DND-41 (cell line): ENCODE measurements around the gene MAP2K1.
A peak's percentile ranks its signal among the peaks of the same experiment; 100 is the strongest.

Experiments used
- ATAC-seq: fragments of 200-7000 bp; cut with Tn5 transposase; 3 replicates; pipeline ENCODE4 v1.9.1; 2021; ENCODE audit warnings: low read depth; ENCODE audit not compliant: insufficient read depth
- DNase-seq: peaks from one replicate; pipeline ENCODE4 v3.0.0-alpha.2; 2020
- H2AFZ ChIP-seq: 2 replicates; pipeline ENCODE4 v1.6.0; 2012; ENCODE audit warnings: low read depth, low read length
- H3K27ac ChIP-seq: 2 replicates; pipeline ENCODE4 v1.5.1; 2012; ENCODE audit warnings: low read length, inconsistent platforms
- H3K27me3 ChIP-seq: fragments of 200-600 bp; sonication (generic); 2 replicates; pipeline ENCODE4 v1.6.0; 2012; ENCODE audit warnings: low read length, mild to moderate bottlenecking, inconsistent platforms; ENCODE audit not compliant: insufficient read depth, poor library complexity
- H3K36me3 ChIP-seq: 2 replicates; pipeline ENCODE4 v1.5.1; 2012; ENCODE audit warnings: low read length, inconsistent platforms; ENCODE audit not compliant: insufficient read depth
- H3K4me1 ChIP-seq: 2 replicates; pipeline ENCODE4 v1.5.1; 2012; ENCODE audit warnings: mild to moderate bottlenecking, low read length; ENCODE audit not compliant: insufficient read depth
- H3K4me2 ChIP-seq: 2 replicates; pipeline ENCODE4 v1.6.0; 2012; ENCODE audit warnings: mild to moderate bottlenecking, moderate library complexity, low read length, inconsistent platforms; ENCODE audit not compliant: insufficient read depth
- H3K4me3 ChIP-seq, 2 experiments: fragments of 200-600 bp in 1 of 2; shearing (Covaris generic) in 1 of 2; 2 replicates each; pipeline ENCODE4 v1.5.1; 2012 to 2016; ENCODE audit warnings: inconsistent platforms in 2 of 2, low read length in 2 of 2, mild to moderate bottlenecking in 2 of 2, low read depth in 1 of 2, moderate library complexity in 1 of 2
- H3K79me2 ChIP-seq: 2 replicates; pipeline ENCODE4 v1.6.0; 2012; ENCODE audit warnings: low read length, inconsistent platforms; ENCODE audit not compliant: insufficient read depth
- H3K9ac ChIP-seq: 2 replicates; pipeline ENCODE4 v1.6.0; 2012; ENCODE audit warnings: low read depth, mild to moderate bottlenecking, inconsistent platforms, low read length, moderate library complexity
- H3K9me3 ChIP-seq: 2 replicates; pipeline ENCODE4 v1.5.1; 2012; ENCODE audit warnings: low read length, moderate library complexity, mild to moderate bottlenecking, inconsistent platforms; ENCODE audit not compliant: insufficient read depth, severe bottlenecking
- H4K20me1 ChIP-seq: 2 replicates; pipeline ENCODE4 v1.6.0; 2012; ENCODE audit warnings: low read length; ENCODE audit not compliant: insufficient read depth
- EZH2 ChIP-seq: IDR thresholded peaks from 3 replicates; pipeline ENCODE4 v1.6.1; 2012; ENCODE audit warnings: borderline replicate concordance, low read depth, mild to moderate bottlenecking, moderate library complexity, low read length, inconsistent platforms; ENCODE audit not compliant: severe bottlenecking
- TF ChIP-seq, protein P1 (sequence below): IDR thresholded peaks from 2 replicates; pipeline ENCODE4 v1.5.1; 2012; ENCODE audit warnings: borderline replicate concordance, low read length, moderate library complexity, mild to moderate bottlenecking; ENCODE audit not compliant: poor library complexity, severe bottlenecking; ENCODE audit errors: extremely low read depth

MAP2K1 gene

GRCh38 chr15:66405615-66406014 is 18.9 kb downstream of the MAP2K1 start:
- 0 out of 2 replicates have a peak overlapping the region, but pooled peaks have one; percentile 64 for H3K27ac ChIP-seq
- peaks cover 50% of the 10 kb centered on the region for H4K20me1 ChIP-seq
- peaks cover 100% of the 10 kb centered on the region for H3K4me1 ChIP-seq
- no peak overlapping the region for H2AFZ ChIP-seq
- TF ChIP-seq, protein P1, sequence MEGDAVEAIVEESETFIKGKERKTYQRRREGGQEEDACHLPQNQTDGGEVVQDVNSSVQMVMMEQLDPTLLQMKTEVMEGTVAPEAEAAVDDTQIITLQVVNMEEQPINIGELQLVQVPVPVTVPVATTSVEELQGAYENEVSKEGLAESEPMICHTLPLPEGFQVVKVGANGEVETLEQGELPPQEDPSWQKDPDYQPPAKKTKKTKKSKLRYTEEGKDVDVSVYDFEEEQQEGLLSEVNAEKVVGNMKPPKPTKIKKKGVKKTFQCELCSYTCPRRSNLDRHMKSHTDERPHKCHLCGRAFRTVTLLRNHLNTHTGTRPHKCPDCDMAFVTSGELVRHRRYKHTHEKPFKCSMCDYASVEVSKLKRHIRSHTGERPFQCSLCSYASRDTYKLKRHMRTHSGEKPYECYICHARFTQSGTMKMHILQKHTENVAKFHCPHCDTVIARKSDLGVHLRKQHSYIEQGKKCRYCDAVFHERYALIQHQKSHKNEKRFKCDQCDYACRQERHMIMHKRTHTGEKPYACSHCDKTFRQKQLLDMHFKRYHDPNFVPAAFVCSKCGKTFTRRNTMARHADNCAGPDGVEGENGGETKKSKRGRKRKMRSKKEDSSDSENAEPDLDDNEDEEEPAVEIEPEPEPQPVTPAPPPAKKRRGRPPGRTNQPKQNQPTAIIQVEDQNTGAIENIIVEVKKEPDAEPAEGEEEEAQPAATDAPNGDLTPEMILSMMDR, result no peak
- TF ChIP-seq EZH2, result no peak
- DNase-seq (no peak), ATAC-seq (no peak)
- peak overlapping the region; percentile 56; the same call in 1 of the 2 replicates for H3K4me2 ChIP-seq
- no peak overlapping the region for H3K9ac ChIP-seq
- no peaks in the 10 kb centered on the region for H3K27me3 ChIP-seq
- no peaks in the 10 kb centered on the region for H3K9me3 ChIP-seq
- no peak overlapping the region for H3K4me3 ChIP-seq
- peaks cover 100% of the 10 kb centered on the region for H3K79me2 ChIP-seq
- H3K36me3 ChIP-seq, result no peaks in the 10 kb centered on the region

DNA sequence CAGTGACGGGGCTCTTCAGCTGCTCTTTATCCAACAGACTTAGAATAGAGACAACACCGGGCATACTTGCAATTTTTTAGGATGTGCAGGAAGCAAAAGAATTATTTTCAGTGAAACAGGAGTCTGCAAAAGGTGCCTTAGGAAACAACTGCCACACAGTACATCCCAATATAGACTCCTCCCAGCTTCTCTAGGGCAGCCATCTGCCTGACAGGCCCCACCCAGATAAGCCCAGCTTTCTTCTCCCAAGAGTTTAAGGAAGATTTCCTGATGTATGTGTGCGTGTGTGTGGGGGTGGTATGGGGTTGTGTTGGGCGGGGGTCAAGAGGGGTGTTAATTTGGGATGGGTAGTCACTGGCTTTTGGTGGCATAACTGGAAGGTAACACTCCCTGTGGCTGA is 21.5 kb downstream of the MAP2K1 start:
- Histone ChIP-seq H4K20me1 (peaks cover 58% of the 10 kb centered on the region), H3K4me2 (no peak overlapping the region), H3K79me2 (peaks cover 100% of the 10 kb centered on the region), H3K4me3 (no peak overlapping the region), H3K9ac (no peak overlapping the region), H2AFZ (no peak overlapping the region), H3K27me3 (no peaks in the 10 kb centered on the region), H3K4me1 (peaks cover 94% of the 10 kb centered on the region), H3K36me3 (0 out of 2 replicates have a peak, but pooled peaks cover 3% of the 10 kb centered on the region), H3K27ac (peak overlapping the region; percentile 62), H3K9me3 (no peaks in the 10 kb centered on the region)
- TF ChIP-seq EZH2, result no peak
- TF ChIP-seq, protein P1, result no peak
- no peak for ATAC-seq
- no peak for DNase-seq

DNA sequence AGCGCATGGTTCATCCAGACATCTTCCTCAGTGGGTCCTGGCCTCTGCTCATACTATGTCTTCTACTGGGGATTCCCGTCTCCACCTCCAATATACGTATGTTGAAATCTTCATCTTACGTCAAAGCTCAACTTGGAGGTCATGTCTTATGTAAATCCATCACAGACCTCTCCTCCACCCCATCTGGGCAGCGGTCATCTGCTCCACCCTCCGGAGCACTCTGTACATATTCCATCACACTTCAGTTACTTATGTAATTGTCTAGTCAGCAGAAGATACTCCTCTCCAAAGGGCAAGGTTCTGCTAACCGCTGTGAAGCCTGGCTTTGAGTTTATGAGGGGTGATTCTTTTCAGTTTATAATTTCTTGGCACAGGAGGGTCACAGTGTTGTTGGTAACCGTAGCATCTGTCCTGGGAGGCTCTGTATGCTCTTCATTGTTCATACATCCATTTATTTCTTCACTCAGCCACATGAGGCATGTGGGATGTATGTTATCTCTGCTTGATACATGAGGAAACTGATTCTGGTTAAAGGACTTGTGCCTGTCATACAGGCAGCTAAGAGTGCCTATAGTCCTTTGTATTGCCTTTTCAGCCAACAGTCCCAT is 22.1 kb downstream of the MAP2K1 start:
- peaks cover 56% of the 10 kb centered on the region for H4K20me1 ChIP-seq
- peaks cover 89% of the 10 kb centered on the region for H3K4me1 ChIP-seq
- no peaks in the 10 kb centered on the region for H3K9me3 ChIP-seq
- no peak for ATAC-seq
- H2AFZ ChIP-seq, result no peak overlapping the region
- H3K4me2 ChIP-seq, result 0 out of 2 replicates have a peak overlapping the region, but pooled peaks have one; percentile 52
- H3K27ac ChIP-seq, result peak overlapping the region; percentile 62
- H3K27me3 ChIP-seq, result no peaks in the 10 kb centered on the region
- H3K36me3 ChIP-seq, result 0 out of 2 replicates have a peak, but pooled peaks cover 7% of the 10 kb centered on the region
- DNase-seq, result no peak
- H3K79me2 ChIP-seq, result peaks cover 100% of the 10 kb centered on the region
- H3K9ac ChIP-seq, result no peak overlapping the region
- no peak overlapping the region for H3K4me3 ChIP-seq
- TF ChIP-seq, protein P1, result no peak
- TF ChIP-seq EZH2, result no peak
